GM12874 (cell line): ENCODE results near the gene DYTN.

Experiments used
- CTCF ChIP-seq: IDR thresholded peaks from 2 replicates; pipeline ENCODE4 v1.5.1; 2011; ENCODE audit warnings: low read depth, mild to moderate bottlenecking, control low read depth, low read length, moderate library complexity; ENCODE audit not compliant: insufficient read depth

DYTN gene

GRCh38 chr2:206627632-206628031 is 90.6 kb downstream of the DYTN start:
- TF ChIP-seq CTCF = no peak

GRCh38 chr2:206626108-206626507 is 92.1 kb downstream of the DYTN start:
- TF ChIP-seq CTCF = no peak

GRCh38 chr2:206619011-206619410 is 99.2 kb downstream of the DYTN start:
- TF ChIP-seq CTCF = no peak

GRCh38 chr2:206616151-206616550 is 102.0 kb downstream of the DYTN start:
- no peak for TF ChIP-seq CTCF

- TF ChIP-seq CTCF = no peak
Measured at GRCh38 chr2:206615417-206616089, 102.6 kb downstream of the DYTN start.

GRCh38 chr2:206614811-206615210 is 103.4 kb downstream of the DYTN start:
- no peak for TF ChIP-seq CTCF

- TF ChIP-seq CTCF = no peak
Measured at GRCh38 chr2:206611736-206612135, 106.5 kb downstream of the DYTN start.
